GM23248 (cell line): ENCODE measurements around the gene ATP13A1. TPM values are rescaled to one million over a fixed set of nuclear protein-coding genes. Genes with fewer than 3 reads are reported as not detected.
A peak's percentile ranks its signal among the peaks of the same experiment; 100 is the strongest.

Experiments used
- DNase-seq: peaks from one replicate; pipeline ENCODE4 v3.0.0-alpha.2; 2015
- H2AFZ ChIP-seq: fragments of 200-600 bp; sonication (generic); 2 replicates; pipeline ENCODE4 v1.6.1; 2016; ENCODE audit warnings: antibody characterized with exemption
- H3F3A ChIP-seq: fragments of 200-600 bp; sonication (generic); 2 replicates; pipeline ENCODE4 v1.6.1; 2016; ENCODE audit warnings: mild to moderate bottlenecking, antibody characterized with exemption, mixed run types; ENCODE audit not compliant: insufficient read depth
- H3K27ac ChIP-seq: fragments of 200-600 bp; sonication (generic); 2 replicates; pipeline ENCODE4 v1.5.1; 2016; ENCODE audit warnings: mild to moderate bottlenecking
- H3K27me3 ChIP-seq: fragments of 200-600 bp; sonication (generic); replicated peaks from 2 replicates; pipeline ENCODE4 v1.6.1; 2016; ENCODE audit warnings: mild to moderate bottlenecking; ENCODE audit not compliant: insufficient read depth
- H3K36me3 ChIP-seq: fragments of 200-600 bp; sonication (generic); 2 replicates; pipeline ENCODE4 v1.6.1; 2016; ENCODE audit warnings: low read depth, mild to moderate bottlenecking
- H3K4me1 ChIP-seq: fragments of 200-600 bp; sonication (generic); 2 replicates; pipeline ENCODE4 v1.6.1; 2016; ENCODE audit warnings: mild to moderate bottlenecking; ENCODE audit not compliant: insufficient read depth
- H3K4me2 ChIP-seq: fragments of 200-600 bp; sonication (generic); one replicate; pipeline ENCODE4 v1.6.1; 2016; ENCODE audit warnings: mild to moderate bottlenecking; ENCODE audit not compliant: unreplicated experiment
- H3K4me3 ChIP-seq: fragments of 200-600 bp; sonication (generic); 2 replicates; pipeline ENCODE4 v1.5.1; 2016; ENCODE audit warnings: mild to moderate bottlenecking
- H3K79me2 ChIP-seq: fragments of 200-600 bp; sonication (generic); 2 replicates; pipeline ENCODE4 v1.6.1; 2016; ENCODE audit warnings: mild to moderate bottlenecking; ENCODE audit not compliant: insufficient read depth
- H3K9ac ChIP-seq: fragments of 200-600 bp; sonication (generic); 2 replicates; pipeline ENCODE4 v1.6.1; 2016; ENCODE audit warnings: mild to moderate bottlenecking
- H3K9me2 ChIP-seq: fragments of 200-600 bp; sonication (generic); 2 replicates; pipeline ENCODE4 v1.6.1; 2016; ENCODE audit warnings: mixed run types, mild to moderate bottlenecking, moderate library complexity; ENCODE audit not compliant: insufficient read depth
- H3K9me3 ChIP-seq: fragments of 200-600 bp; sonication (generic); one replicate; pipeline ENCODE4 v1.6.1; 2017; ENCODE audit warnings: low read depth
- H4K20me1 ChIP-seq: fragments of 200-600 bp; sonication (generic); 2 replicates; pipeline ENCODE4 v1.6.0; 2016; ENCODE audit not compliant: insufficient read depth
- EZH2 ChIP-seq: fragments of 200-600 bp; sonication (generic); IDR thresholded peaks from 2 replicates; pipeline ENCODE4 v1.6.1; 2018; ENCODE audit warnings: antibody characterized with exemption, mild to moderate bottlenecking; ENCODE audit not compliant: insufficient read depth, poor library complexity, severe bottlenecking
- EZH2phosphoT487 ChIP-seq: fragments of 200-600 bp; sonication (generic); IDR thresholded peaks from 2 replicates; pipeline ENCODE4 v1.6.1; 2018; ENCODE audit warnings: antibody characterized with exemption, moderate library complexity, mild to moderate bottlenecking, low read depth; ENCODE audit not compliant: insufficient read depth
- whole genome bisulfite sequencing, 2 experiments: methylation state at CpG; one replicate each; pipeline ENCODE4 v1.1.6; 2015 to 2017; ENCODE audit warnings: low lambda C conversion rate in 2 of 2, low coverage in 1 of 2; ENCODE audit errors: missing lambda C conversion rate in 2 of 2; 5-methylcytosine and 5-hydroxymethylcytosine counted together
- in situ Hi-C: fragments of 300-500 bp; cut with MboI; formaldehyde crosslinking; loops from 2 replicates; pipeline ENCODE4 v1.15.0; 2020
- polyA plus RNA-seq: library from polyadenylated mRNA; unstranded; fragments of >200 nt; fragmentation: Nextera tagmentation; extraction: Ambion mirVana; gene quantifications from 2 replicates; pipeline ENCODE4 v1.2.1, GENCODE V29; 2016
- total RNA-seq: library from RNA; depleted of rRNA; stranded (reverse); fragments of >200 nt; shearing (Covaris generic); gene quantifications from 2 replicates; pipeline ENCODE4 v1.2.3, GENCODE V29; 2014

The ATP13A1 gene
- total and polyA plus RNA-seq, 2 experiments from 2014 or later, result 42.3 to 101 TPM

DNA sequence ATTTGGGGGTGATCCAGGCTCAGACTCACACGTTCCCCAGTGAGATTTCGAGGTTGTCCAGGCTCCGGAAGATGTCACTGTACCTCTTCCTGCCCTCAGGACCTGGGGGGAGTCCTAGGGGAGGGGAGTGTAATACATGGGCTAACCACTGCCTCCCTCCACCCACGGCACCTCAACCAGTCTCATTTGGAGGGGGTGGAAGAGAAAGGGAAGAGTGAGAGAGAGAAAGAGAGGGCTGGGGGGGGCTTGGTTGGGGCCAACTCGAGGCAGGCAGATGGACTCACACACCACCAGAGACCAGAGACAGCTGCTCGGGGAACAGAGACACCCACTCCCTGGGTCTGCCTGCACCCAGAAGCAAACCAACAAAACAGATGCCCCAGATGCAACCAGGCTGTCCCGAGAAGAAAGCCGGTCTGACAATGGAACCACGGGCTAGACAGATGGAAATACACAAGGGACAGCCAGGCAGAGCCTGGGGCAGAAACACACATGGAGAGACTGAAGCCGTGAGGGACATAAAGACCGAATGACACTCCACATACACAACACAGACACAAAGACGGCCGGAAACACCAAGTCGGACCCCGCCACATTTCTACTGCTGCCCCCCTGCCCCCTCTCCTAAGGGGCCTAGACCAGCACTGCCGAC lies 20.8 kb downstream of the ATP13A1 start:
- Histone ChIP-seq H4K20me1 (no peaks in the 10 kb centered on the region), H2AFZ (peak overlapping the region; percentile 89), H3K27me3 (no peaks in the 10 kb centered on the region), H3F3A (peaks cover 8% of the 10 kb centered on the region), H3K9me3 (no peaks in the 10 kb centered on the region), H3K27ac (no peak overlapping the region), H3K9ac (peak overlapping the region; percentile 85), H3K9me2 (no peaks in the 10 kb centered on the region), H3K4me2 (peak overlapping the region; percentile 100), H3K36me3 (no peaks in the 10 kb centered on the region; the same call in 1 of the 2 replicates), H3K4me3 (peak overlapping the region; percentile 94), H3K79me2 (no peaks in the 10 kb centered on the region), H3K4me1 (no peaks in the 10 kb centered on the region)
- TF ChIP-seq EZH2, result no peak
- DNase-seq, result peak; percentile 45
- WGBS, 2 experiments, result 22 to 23% methylated on average over 15 to 16 of the region's 16 CpGs
- in situ Hi-C loops, result loop anchor here (5.0 kb wide), 1 partner anchor 105 kb away; the partner anchor contains the start of gene CILP2

DNA sequence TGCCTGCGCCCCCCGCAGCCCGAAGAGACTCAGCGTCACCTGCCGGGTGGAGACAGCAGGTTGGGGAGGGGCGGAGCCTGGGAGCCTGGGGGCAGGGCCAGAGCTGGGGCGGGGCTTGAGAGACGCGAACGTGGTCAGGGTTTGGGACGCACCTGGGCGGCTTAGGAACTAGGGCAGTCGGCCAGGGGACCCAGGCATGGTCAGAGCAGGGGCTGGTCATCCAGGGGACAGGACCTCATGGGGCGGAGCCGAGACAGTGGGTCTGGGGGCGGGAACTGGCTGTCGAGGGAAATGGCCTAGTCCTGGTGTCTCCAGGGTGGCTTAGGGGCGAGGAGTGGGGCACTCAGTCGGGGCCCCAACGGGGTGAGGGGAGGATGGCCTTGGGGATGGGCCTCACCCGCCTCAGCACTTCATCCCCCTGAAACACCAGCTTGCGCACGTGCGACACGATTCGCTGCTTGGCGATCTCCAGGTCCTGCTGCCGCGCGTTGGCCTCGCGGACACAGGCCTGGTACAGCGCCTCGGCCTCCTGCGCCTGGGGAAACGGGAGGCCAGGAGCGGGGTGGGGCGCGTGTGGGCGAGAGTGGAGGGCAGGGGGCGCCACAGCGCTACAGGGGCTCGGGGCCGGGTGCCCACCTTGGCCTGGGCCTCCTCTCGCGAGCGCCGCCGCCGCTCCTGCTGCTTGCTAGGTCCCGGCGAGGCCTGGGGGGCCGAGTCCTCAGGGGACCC lies 25.8 kb downstream of the ATP13A1 start:
- Histone ChIP-seq H3K36me3 (peaks cover 5% of the 10 kb centered on the region; the same call in 1 of the 2 replicates), H4K20me1 (no peaks in the 10 kb centered on the region), H3K4me2 (no peak overlapping the region), H3K4me1 (no peaks in the 10 kb centered on the region), H3K27ac (no peak overlapping the region), H3F3A (no peaks in the 10 kb centered on the region), H3K9ac (no peak overlapping the region), H3K9me2 (no peaks in the 10 kb centered on the region), H3K79me2 (no peaks in the 10 kb centered on the region), H3K9me3 (no peaks in the 10 kb centered on the region), H3K27me3 (no peaks in the 10 kb centered on the region), H3K4me3 (no peak overlapping the region), H2AFZ (no peak overlapping the region)
- in situ Hi-C loops, result no loop called here
- 88 to 95% methylated on average over 4 to 51 of the region's 53 CpGs for WGBS, 2 experiments
- no peak for DNase-seq
- TF ChIP-seq EZH2phosphoT487 (no peak), EZH2 (no peak)

DNA sequence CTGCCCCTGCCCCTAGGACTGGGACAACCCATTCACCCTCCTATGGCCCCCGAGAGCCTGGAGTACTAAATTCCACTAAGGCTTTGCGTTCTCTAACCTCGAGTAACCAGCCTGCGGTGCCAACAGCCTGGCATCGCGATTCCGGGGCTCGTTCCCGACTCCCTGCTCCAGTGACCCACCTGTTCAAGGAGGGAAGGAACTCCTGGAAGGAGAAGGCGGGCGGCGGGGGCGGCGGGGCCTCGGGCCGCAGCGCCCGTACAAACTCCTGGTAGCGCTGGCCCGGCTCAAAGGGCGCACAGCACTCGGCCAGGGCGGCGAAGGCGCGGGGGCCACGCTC lies 26.3 kb downstream of the ATP13A1 start:
- H3K36me3 ChIP-seq, result peaks cover 5% of the 10 kb centered on the region; the same call in 1 of the 2 replicates
- H3K9ac ChIP-seq, result no peak overlapping the region
- no peaks in the 10 kb centered on the region for H3F3A ChIP-seq
- H2AFZ ChIP-seq, result no peak overlapping the region
- no peak overlapping the region for H3K27ac ChIP-seq
- H3K4me1 ChIP-seq, result no peaks in the 10 kb centered on the region
- no peaks in the 10 kb centered on the region for H3K9me3 ChIP-seq
- H3K9me2 ChIP-seq, result no peaks in the 10 kb centered on the region
- in situ Hi-C loops, result no loop called here
- H3K4me3 ChIP-seq, result no peak overlapping the region
- 96% methylated on average over 9 to 27 of the region's 27 CpGs for WGBS, 2 experiments
- H3K79me2 ChIP-seq, result no peaks in the 10 kb centered on the region
- no peak for DNase-seq
- H3K4me2 ChIP-seq, result no peak overlapping the region
- no peaks in the 10 kb centered on the region for H3K27me3 ChIP-seq
- TF ChIP-seq EZH2phosphoT487, result no peak
- TF ChIP-seq EZH2, result no peak
- no peaks in the 10 kb centered on the region for H4K20me1 ChIP-seq

DNA sequence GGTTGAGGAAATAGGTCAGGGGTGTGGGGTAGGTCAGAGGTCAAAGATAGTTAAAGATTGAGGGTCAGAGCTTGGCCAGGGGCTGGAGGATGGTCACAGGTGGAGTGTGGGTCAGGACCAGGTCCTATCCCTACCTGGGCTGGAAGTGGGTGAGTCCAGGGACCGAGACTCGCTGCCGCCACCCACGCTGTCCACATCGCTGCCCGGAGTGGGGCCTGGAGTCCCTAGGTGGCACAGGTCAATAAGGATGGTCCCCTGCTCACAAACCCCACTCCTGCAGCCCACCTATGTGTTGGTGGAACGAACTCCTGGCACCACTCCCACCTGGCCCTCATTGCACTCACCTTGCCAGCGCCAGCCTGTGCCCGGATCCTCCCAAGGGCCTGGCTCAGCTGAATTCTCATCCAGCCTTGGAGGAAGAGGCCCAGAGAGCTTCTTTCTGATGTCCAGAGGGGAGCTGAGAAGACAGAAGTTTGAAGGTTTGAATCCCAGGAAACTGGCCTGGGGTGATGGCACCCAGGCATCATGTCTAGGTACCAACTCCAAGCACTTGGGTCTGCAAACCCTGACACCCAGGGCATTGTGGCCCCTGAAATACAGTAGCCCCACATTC lies 26.8 kb downstream of the ATP13A1 start:
- Histone ChIP-seq H3K27ac (no peak overlapping the region), H3F3A (no peaks in the 10 kb centered on the region), H3K27me3 (no peaks in the 10 kb centered on the region), H3K79me2 (no peaks in the 10 kb centered on the region), H3K4me1 (no peaks in the 10 kb centered on the region), H3K4me3 (no peak overlapping the region), H3K36me3 (peaks cover 5% of the 10 kb centered on the region; the same call in 1 of the 2 replicates), H3K9me2 (no peaks in the 10 kb centered on the region), H4K20me1 (no peaks in the 10 kb centered on the region), H2AFZ (no peak overlapping the region), H3K9me3 (no peaks in the 10 kb centered on the region), H3K9ac (no peak overlapping the region), H3K4me2 (no peak overlapping the region)
- in situ Hi-C loops, result no loop called here
- no peak for TF ChIP-seq EZH2phosphoT487
- TF ChIP-seq EZH2, result no peak
- no peak for DNase-seq
- 97% methylated on average over 9 of the region's 9 CpGs for WGBS, 2 experiments
